SH-SY5Y (cell line): ENCODE results near the gene KERA.

ENCODE experiments used
- GATA2 ChIP-seq: IDR thresholded peaks from 2 replicates; pipeline ENCODE4 v1.6.1; 2011; ENCODE audit warnings: mild to moderate bottlenecking, low read depth, low read length
- GATA3 ChIP-seq: IDR thresholded peaks from 2 replicates; pipeline ENCODE4 v1.6.1; 2011; ENCODE audit warnings: low read depth, mild to moderate bottlenecking, low read length, moderate library complexity

GRCh38 chr12:91100906-91101305 is 43.1 kb upstream of the KERA start:
- TF ChIP-seq GATA3 (no peak), GATA2 (no peak)
